AG04450 (cell line): Measurements from ENCODE around the gene KHDRBS2. TPM values are rescaled to one million over a fixed set of nuclear protein-coding genes. Genes with fewer than 3 reads are reported as not detected.

Experiments
- CTCF ChIA-PET: fragments of 300-600, 350-600 bp; formaldehyde crosslinking; extraction: SDS; loops from one replicate; lab custom pipeline; 2022; ENCODE audit warnings: antibody characterized with exemption, inconsistent platforms; lab: Charles Lee
- POLR2A ChIA-PET: fragments of 350-600 bp; formaldehyde crosslinking; extraction: SDS; loops from one replicate; lab custom pipeline; 2021; ENCODE audit warnings: antibody characterized with exemption, inconsistent platforms; lab: Yijun Ruan, JAX
- DNase-seq: peaks from one replicate; pipeline ENCODE4 v3.0.0-alpha.2; 2011; ENCODE audit warnings: low read depth, low spot score
- H3K27ac ChIP-seq: one replicate; pipeline ENCODE4 v1.5.1; 2012; ENCODE audit warnings: low read depth, low read length, control low read depth
- H3K27me3 ChIP-seq: one replicate; pipeline ENCODE4 v1.6.0; 2012; ENCODE audit warnings: low read length; ENCODE audit not compliant: control insufficient read depth, insufficient read depth
- H3K4me3 ChIP-seq: 2 replicates; pipeline ENCODE4 v1.5.1; 2011; ENCODE audit warnings: mild to moderate bottlenecking, low read depth, low read length, control low read depth
- H3K9me3 ChIP-seq: 2 replicates; pipeline ENCODE4 v1.5.1; 2012; ENCODE audit warnings: low read length; ENCODE audit not compliant: control insufficient read depth, insufficient read depth
- CTCF ChIP-seq: IDR thresholded peaks from 2 replicates; pipeline ENCODE4 v1.5.1; 2011; ENCODE audit warnings: low read depth, low read length, control low read depth, inconsistent platforms
- polyA plus RNA-seq: library from polyadenylated mRNA; depleted of rRNA; stranded (reverse); fragments of >200 nt; gene quantifications from 2 replicates; pipeline ENCODE4 v1.2.3, GENCODE V29; 2011

The KHDRBS2 gene
- polyA plus RNA-seq, 1 experiment = not detected

DNA sequence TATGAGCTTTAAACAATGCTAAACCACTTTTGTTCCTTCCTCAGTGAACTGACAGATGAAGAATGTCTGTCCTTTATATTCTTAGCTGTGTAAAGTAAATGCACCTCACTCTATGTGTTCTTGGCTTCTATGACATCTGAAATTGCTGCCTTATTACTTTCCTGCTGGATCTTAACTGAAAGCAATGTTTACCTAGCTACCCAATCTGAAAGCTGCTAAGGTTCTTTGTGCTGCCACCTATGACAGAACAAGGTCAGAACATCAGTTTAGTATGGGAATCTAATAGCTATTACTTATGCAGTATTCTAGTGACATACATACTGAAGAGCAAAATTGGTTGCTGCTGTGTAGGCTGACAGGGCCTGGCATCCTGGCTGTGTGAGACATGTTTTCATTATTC lies 444.1 kb downstream of the KHDRBS2 start:
- ChIA-PET POLR2A (no interaction called here), CTCF (no interaction called here)
- no peak overlapping the region for H3K27ac ChIP-seq
- H3K9me3 ChIP-seq = peaks cover 4% of the 10 kb centered on the region
- TF ChIP-seq CTCF = no peak
- no peak for DNase-seq
- H3K27me3 ChIP-seq = no peaks in the 10 kb centered on the region
- H3K4me3 ChIP-seq = no peak overlapping the region

GRCh38 chr6:61835237-61835636 lies 450.8 kb downstream of the KHDRBS2 start:
- ChIA-PET POLR2A (no interaction called here), CTCF (no interaction called here)
- Histone ChIP-seq H3K4me3 (no peak overlapping the region), H3K27me3 (no peaks in the 10 kb centered on the region), H3K27ac (no peak overlapping the region), H3K9me3 (no peaks in the 10 kb centered on the region)
- no peak for TF ChIP-seq CTCF
- DNase-seq = no peak

GRCh38 chr6:61833176-61833755 lies 452.8 kb downstream of the KHDRBS2 start:
- TF ChIP-seq CTCF = no peak
- H3K9me3 ChIP-seq = no peaks in the 10 kb centered on the region
- H3K27ac ChIP-seq = no peak overlapping the region
- POLR2A ChIA-PET = no interaction called here
- no peaks in the 10 kb centered on the region for H3K27me3 ChIP-seq
- CTCF ChIA-PET = no interaction called here
- DNase-seq = no peak
- no peak overlapping the region for H3K4me3 ChIP-seq

DNA sequence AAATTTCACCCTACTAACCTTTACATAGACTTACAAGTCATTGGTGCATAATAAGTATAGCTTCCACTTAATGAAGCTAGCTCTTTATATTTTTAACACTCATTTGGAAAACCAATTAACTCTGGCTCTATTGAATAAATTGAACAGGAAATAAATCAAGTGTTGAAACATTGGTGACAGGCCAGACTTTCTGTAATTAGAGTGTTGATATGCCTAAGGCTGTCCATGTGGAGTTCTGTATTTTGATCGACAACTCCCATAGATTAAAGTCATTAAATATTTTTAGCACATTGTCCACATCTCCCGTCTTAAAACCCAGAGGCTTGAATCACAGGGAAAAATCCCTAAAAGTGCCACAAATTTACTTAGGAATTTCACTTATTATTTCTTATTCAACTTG lies 468.3 kb downstream of the KHDRBS2 start:
- Histone ChIP-seq H3K4me3 (no peak overlapping the region), H3K27ac (no peak overlapping the region), H3K9me3 (peaks cover 4% of the 10 kb centered on the region), H3K27me3 (no peaks in the 10 kb centered on the region)
- no peak for TF ChIP-seq CTCF
- ChIA-PET POLR2A (no interaction called here), CTCF (no interaction called here)
- no peak for DNase-seq

DNA sequence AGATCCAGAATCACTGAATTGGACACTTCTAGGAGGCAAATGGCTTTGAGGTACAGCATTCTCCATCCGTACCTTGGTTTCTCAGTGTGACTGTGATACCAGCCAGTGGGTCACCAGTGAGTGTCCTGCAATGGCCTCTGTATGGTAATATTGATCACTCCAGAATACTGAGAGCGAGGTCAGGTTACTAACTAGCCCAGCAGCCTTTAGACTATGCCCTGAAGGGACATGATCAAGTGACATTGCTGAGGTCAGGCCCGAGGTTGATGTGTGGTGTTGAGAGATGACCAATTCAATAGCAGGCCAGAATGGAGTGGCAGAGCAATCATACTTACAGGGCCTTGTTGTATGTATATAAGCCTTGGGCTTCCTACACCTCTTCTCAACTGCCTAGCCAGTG lies 476.0 kb downstream of the KHDRBS2 start:
- H3K9me3 ChIP-seq = peaks cover 4% of the 10 kb centered on the region
- no peak overlapping the region for H3K27ac ChIP-seq
- TF ChIP-seq CTCF = no peak
- ChIA-PET CTCF (interaction anchor here (0.5 to 1.2 kb wide), 2 partner anchors 20 to 1462 kb away, joined by 3 read pairs; no protein-coding TSS in a partner anchor), POLR2A (no interaction called here)
- H3K4me3 ChIP-seq = no peak overlapping the region
- no peaks in the 10 kb centered on the region for H3K27me3 ChIP-seq
- no peak for DNase-seq
